WTC11 (cell line): ENCODE data around the gene TGFBI. TPM values are rescaled to one million over a fixed set of nuclear protein-coding genes. Genes with fewer than 3 reads are reported as not detected.

Source experiments
- ATAC-seq: fragments of 200-7000 bp; cut with Tn5 transposase; 2 replicates; pipeline ENCODE4 v1.10.0; 2021; ENCODE audit warnings: mild to moderate bottlenecking, moderate library complexity
- Bru-seq: library from RNA; stranded (reverse); fragments of 400-500 nt; gene quantifications from one replicate; lab custom pipeline; 2021; lab: Mats Ljungman, UMichigan
- CTCF ChIA-PET: fragments of 300-600 bp; sonication (Branson Sonifier 250); formaldehyde crosslinking; loops from one replicate; lab custom pipeline; 2021; ENCODE audit warnings: antibody characterized with exemption; lab: Charles Lee
- POLR2A ChIA-PET: fragments of 350-600 bp; sonication (Branson Sonifier 250); formaldehyde crosslinking; loops from one replicate; lab custom pipeline; 2021; ENCODE audit warnings: antibody characterized with exemption; lab: Charles Lee
- DNase-seq: peaks from one replicate; pipeline ENCODE4 v3.0.0; 2021; ENCODE audit warnings: low spot score
- H3K27ac Mint-ChIP-seq: 2 replicates; pipeline ENCODE4 v1.8.0; 2021; ENCODE audit warnings: mixed read lengths
- H3K27me3 Mint-ChIP-seq: 2 replicates; pipeline ENCODE4 v1.8.0; 2021; ENCODE audit warnings: low read depth, mild to moderate bottlenecking, moderate library complexity, mixed read lengths
- H3K36me3 Mint-ChIP-seq: 2 replicates; pipeline ENCODE4 v1.8.0; 2021; ENCODE audit warnings: mixed read lengths
- H3K4me1 Mint-ChIP-seq: 2 replicates; pipeline ENCODE4 v1.8.0; 2022; ENCODE audit warnings: mixed read lengths
- H3K4me3 Mint-ChIP-seq: 2 replicates; pipeline ENCODE4 v1.8.0; 2021; ENCODE audit warnings: mild to moderate bottlenecking, moderate library complexity, mixed read lengths
- H3K9me3 Mint-ChIP-seq: 2 replicates; pipeline ENCODE4 v1.8.0; 2021; ENCODE audit warnings: mixed read lengths
- CTCF ChIP-seq: fragments of 200-600 bp; IDR thresholded peaks from 2 replicates; pipeline ENCODE4 v1.8.0; 2022; ENCODE audit warnings: antibody characterized with exemption
- E2F1 ChIP-seq: sonication (generic); formaldehyde crosslinking; IDR thresholded peaks from 2 replicates; pipeline ENCODE4 v1.8.0; 2022; ENCODE audit warnings: mild to moderate bottlenecking, missing genetic modification reagents
- ELF4 ChIP-seq: sonication (generic); formaldehyde crosslinking; IDR thresholded peaks from 2 replicates; pipeline ENCODE4 v1.8.1; 2022; ENCODE audit warnings: low read depth, mild to moderate bottlenecking, moderate library complexity, missing genetic modification reagents
- FOXJ3 ChIP-seq: sonication (generic); formaldehyde crosslinking; IDR thresholded peaks from 2 replicates; pipeline ENCODE4 v1.9.0; 2021; ENCODE audit warnings: missing genetic modification reagents, mild to moderate bottlenecking, borderline replicate concordance
- FOXK1 ChIP-seq: sonication (generic); formaldehyde crosslinking; IDR thresholded peaks from 2 replicates; pipeline ENCODE4 v1.8.0; 2022; ENCODE audit warnings: mild to moderate bottlenecking, moderate library complexity, missing genetic modification reagents
- FOXP1 ChIP-seq: sonication (generic); formaldehyde crosslinking; IDR thresholded peaks from 2 replicates; pipeline ENCODE4 v1.8.0; 2022; ENCODE audit warnings: missing genetic modification reagents, mild to moderate bottlenecking, moderate library complexity, borderline replicate concordance
- GRHL2 ChIP-seq: fragments of 250-450 bp; sonication (Bioruptor Pico); IDR thresholded peaks from 2 replicates; pipeline ENCODE4 v1.8.0; 2022; ENCODE audit warnings: mild to moderate bottlenecking, moderate library complexity; ENCODE audit not compliant: insufficient replicate concordance, severe bottlenecking
- GTF2I ChIP-seq: fragments of 250-450 bp; sonication (Bioruptor Pico); conservative IDR thresholded peaks from 2 replicates; pipeline ENCODE4 v1.4.0; 2021; ENCODE audit warnings: mild to moderate bottlenecking
- JAZF1 ChIP-seq: fragments of 250-450 bp; sonication (Bioruptor Pico); IDR thresholded peaks from 2 replicates; pipeline ENCODE4 v1.9.0; 2021; ENCODE audit warnings: moderate library complexity, mild to moderate bottlenecking, inconsistent platforms
- JUN ChIP-seq: sonication (generic); formaldehyde crosslinking; IDR thresholded peaks from 2 replicates; pipeline ENCODE4 v1.8.0; 2023; ENCODE audit warnings: mild to moderate bottlenecking, missing genetic modification reagents
- KAT7 ChIP-seq: sonication (generic); formaldehyde crosslinking; IDR thresholded peaks from 2 replicates; pipeline ENCODE4 v1.8.1; 2023; ENCODE audit warnings: missing genetic modification reagents, mild to moderate bottlenecking, borderline replicate concordance
- MYBL2 ChIP-seq: sonication (generic); formaldehyde crosslinking; IDR thresholded peaks from 2 replicates; pipeline ENCODE4 v1.8.1; 2023; ENCODE audit warnings: mild to moderate bottlenecking, moderate library complexity, missing genetic modification reagents
- NFATC4 ChIP-seq: fragments of 250-450 bp; sonication (Bioruptor Pico); IDR thresholded peaks from 2 replicates; pipeline ENCODE4 v1.9.0; 2021; ENCODE audit warnings: mild to moderate bottlenecking
- NFE2L1 ChIP-seq: sonication (generic); formaldehyde crosslinking; IDR thresholded peaks from 2 replicates; pipeline ENCODE4 v1.8.1; 2023; ENCODE audit warnings: missing genetic modification reagents
- NR1H2 ChIP-seq: sonication (generic); formaldehyde crosslinking; IDR thresholded peaks from 2 replicates; pipeline ENCODE4 v1.9.0; 2021; ENCODE audit warnings: mild to moderate bottlenecking, moderate library complexity, missing genetic modification reagents
- RORB ChIP-seq: fragments of 250-450 bp; sonication (Bioruptor Pico); IDR thresholded peaks from 2 replicates; pipeline ENCODE4 v1.9.0; 2021; ENCODE audit warnings: mild to moderate bottlenecking
- SMAD4 ChIP-seq: sonication (generic); formaldehyde crosslinking; IDR thresholded peaks from 2 replicates; pipeline ENCODE4 v1.8.0; 2022; ENCODE audit warnings: mild to moderate bottlenecking, missing genetic modification reagents
- SOX15 ChIP-seq: fragments of 250-450 bp; sonication (Bioruptor Pico); IDR thresholded peaks from 2 replicates; pipeline ENCODE4 v1.9.0; 2021; ENCODE audit warnings: mild to moderate bottlenecking
- STAT6 ChIP-seq: sonication (generic); formaldehyde crosslinking; conservative IDR thresholded peaks from 2 replicates; pipeline ENCODE4 v1.8.1; 2023; ENCODE audit warnings: mild to moderate bottlenecking, low read depth, missing genetic modification reagents, moderate library complexity
- USF2 ChIP-seq: sonication (generic); formaldehyde crosslinking; IDR thresholded peaks from 2 replicates; pipeline ENCODE4 v1.8.1; 2023; ENCODE audit warnings: mild to moderate bottlenecking, missing genetic modification reagents, moderate library complexity
- ZNF121 ChIP-seq: sonication (generic); formaldehyde crosslinking; IDR thresholded peaks from 2 replicates; pipeline ENCODE4 v1.8.0; 2023; ENCODE audit warnings: missing genetic modification reagents
- ZNF232 ChIP-seq: sonication (generic); formaldehyde crosslinking; IDR thresholded peaks from 2 replicates; pipeline ENCODE4 v1.8.0; 2022; ENCODE audit warnings: mild to moderate bottlenecking, missing genetic modification reagents
- ZNF396 ChIP-seq: fragments of 250-450 bp; sonication (Bioruptor Pico); IDR thresholded peaks from 2 replicates; pipeline ENCODE4 v1.8.0; 2021; ENCODE audit warnings: mild to moderate bottlenecking, moderate library complexity, borderline replicate concordance
- ZNF425 ChIP-seq: fragments of 250-450 bp; sonication (Bioruptor Pico); conservative IDR thresholded peaks from 2 replicates; pipeline ENCODE4 v1.9.0; 2021; ENCODE audit warnings: mild to moderate bottlenecking
- long read RNA-seq, 3 experiments: library from RNA in 1 of 3; library from capped mRNA in 1 of 3; library from polyadenylated mRNA in 1 of 3; unstranded in 2 of 3; stranded (forward) in 1 of 3; transcript quantifications; one replicate each; pipeline ENCODE4 v2.0.0, GENCODE V29; 2021
- total RNA-seq: library from RNA; stranded (reverse); gene quantifications from 3 replicates; pipeline ENCODE4 v1.2.3, GENCODE V29; 2021
- TF ChIP-seq, protein P1 (sequence below): fragments of 250-450 bp; sonication (Bioruptor Pico); IDR thresholded peaks from 2 replicates; pipeline ENCODE4 v2.1.2; 2022; ENCODE audit warnings: mild to moderate bottlenecking, moderate library complexity

Gene TGFBI
- total RNA-seq = 7.2 to 9.1 TPM (median 7.8 TPM) in 3 replicates
- Bru-seq, nascent RNA = percentile 30 among the genes with signal in this experiment
- long read RNA-seq, experiment 1, transcript TGFBI-201 (17 exons, 2,804 nt) = major isoform, 8 of 10 reads
- long read RNA-seq, experiment 1, partial matches to known transcripts = 0 of 10 reads
- long read RNA-seq, experiment 1, other reads (novel, unspliced or antisense) = 2 of 10 reads
- long read RNA-seq, experiment 2, partial matches to known transcripts = 1 of 8 reads
- long read RNA-seq, experiment 2, other reads (novel, unspliced or antisense) = 5 of 8 reads
- long read RNA-seq, experiment 3, partial matches to known transcripts = 1 of 2 reads
- long read RNA-seq, experiment 3, other reads (novel, unspliced or antisense) = 1 of 2 reads

DNA sequence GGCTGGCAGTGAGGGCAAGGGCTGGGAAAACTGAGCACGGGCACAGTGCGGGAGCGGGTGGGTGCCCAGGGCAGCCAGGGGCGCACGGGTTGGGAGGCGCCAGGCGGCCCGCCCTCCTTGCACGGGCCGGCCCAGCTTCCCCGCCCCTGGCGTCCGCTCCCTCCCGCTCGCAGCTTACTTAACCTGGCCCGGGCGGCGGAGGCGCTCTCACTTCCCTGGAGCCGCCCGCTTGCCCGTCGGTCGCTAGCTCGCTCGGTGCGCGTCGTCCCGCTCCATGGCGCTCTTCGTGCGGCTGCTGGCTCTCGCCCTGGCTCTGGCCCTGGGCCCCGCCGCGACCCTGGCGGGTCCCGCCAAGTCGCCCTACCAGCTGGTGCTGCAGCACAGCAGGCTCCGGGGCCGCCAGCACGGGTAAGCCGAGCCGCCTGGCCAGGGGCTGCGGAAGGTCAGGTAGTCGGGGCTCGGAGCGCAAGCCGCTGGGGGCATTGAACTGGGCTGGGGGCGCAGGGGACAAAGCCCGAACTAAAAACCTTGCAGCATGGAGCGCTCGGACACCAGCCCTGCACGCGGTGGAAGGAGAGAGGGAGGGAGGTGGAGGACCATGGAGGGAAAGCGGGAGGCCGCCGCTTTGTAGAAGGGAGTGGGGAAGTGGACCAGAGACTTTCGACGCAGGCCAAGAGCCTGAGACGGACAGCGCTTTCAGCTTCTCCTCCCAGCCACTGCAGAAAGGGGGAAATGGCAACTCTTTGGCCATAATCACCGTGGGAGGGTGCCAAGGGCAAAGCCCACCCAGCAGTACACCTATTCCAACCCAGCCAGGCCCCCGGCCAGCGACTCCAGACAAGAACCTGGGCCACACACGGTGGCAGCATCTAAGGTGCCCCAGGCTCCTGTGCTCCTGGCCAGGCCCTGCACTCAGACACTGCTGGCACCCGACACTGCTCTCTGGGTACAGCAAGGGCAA lies at the start of gene TGFBI:
Gene TGFBI (plus strand): TSS at position 207 of the 961 bp plus-strand sequence. CDS start 68 bp downstream, at position 275.
- Mint-ChIP-seq H3K36me3 (no peaks in the 10 kb centered on the region), H3K4me1 (peaks cover 3% of the 10 kb centered on the region), H3K4me3 (peak within 1 kb of the TSS; percentile 72), H3K27ac (no peak within 1 kb of the TSS), H3K9me3 (no peaks in the 10 kb centered on the region), H3K27me3 (peaks cover 70% of the 10 kb centered on the region)
- peak; percentile 72 for DNase-seq
- ChIA-PET CTCF (interaction anchor here (0.9 to 3.8 kb wide), 16 partner anchors 9 to 468 kb away, joined by 3 to 31 read pairs (median 4); partner anchors contain the start of gene SMIM32), POLR2A (interaction anchor here (0.6 to 1.5 kb wide), 4 partner anchors 8 to 155 kb away, joined by 3 to 4 read pairs (median 3); partner anchors contain the start of gene SMAD5)
- ATAC-seq = peak; percentile 93
- TF ChIP-seq NFATC4 (CRISPR knock-in tag) (no peak), NFE2L1 (CRISPR knock-in tag) (peak; percentile 63; the same call in 1 of the 2 replicates), CTCF (no peak), SMAD4 (CRISPR knock-in tag) (no peak), GRHL2 (no peak), SOX15 (no peak), ELF4 (peak; percentile 29; the same call in 1 of the 2 replicates), FOXK1 (CRISPR knock-in tag) (peak; percentile 61; the same call in 1 of the 2 replicates), ZNF121 (no peak), KAT7 (CRISPR knock-in tag) (no peak), MYBL2 (CRISPR knock-in tag) (peak; percentile 56; the same call in 1 of the 2 replicates), JUN (no peak), FOXP1 (CRISPR knock-in tag) (peak; percentile 82), NR1H2 (CRISPR knock-in tag) (no peak), ZNF425 (no peak), ZNF396 (CRISPR knock-in tag) (no peak), ZNF232 (CRISPR knock-in tag) (peak; percentile 79; the same call in 1 of the 2 replicates), JAZF1 (CRISPR knock-in tag) (no peak), FOXJ3 (CRISPR knock-in tag) (no peak), RORB (no peak), USF2 (CRISPR knock-in tag) (peak; percentile 3; the same call in 1 of the 2 replicates), GTF2I (CRISPR knock-in tag) (no peak), E2F1 (CRISPR knock-in tag) (no peak), STAT6 (CRISPR knock-in tag) (no peak)
- TF ChIP-seq, protein P1, sequence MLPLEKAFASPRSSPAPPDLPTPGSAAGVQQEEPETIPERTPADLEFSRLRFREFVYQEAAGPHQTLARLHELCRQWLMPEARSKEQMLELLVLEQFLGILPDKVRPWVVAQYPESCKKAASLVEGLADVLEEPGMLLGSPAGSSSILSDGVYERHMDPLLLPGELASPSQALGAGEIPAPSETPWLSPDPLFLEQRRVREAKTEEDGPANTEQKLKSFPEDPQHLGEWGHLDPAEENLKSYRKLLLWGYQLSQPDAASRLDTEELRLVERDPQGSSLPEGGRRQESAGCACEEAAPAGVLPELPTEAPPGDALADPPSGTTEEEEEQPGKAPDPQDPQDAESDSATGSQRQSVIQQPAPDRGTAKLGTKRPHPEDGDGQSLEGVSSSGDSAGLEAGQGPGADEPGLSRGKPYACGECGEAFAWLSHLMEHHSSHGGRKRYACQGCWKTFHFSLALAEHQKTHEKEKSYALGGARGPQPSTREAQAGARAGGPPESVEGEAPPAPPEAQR = no peak
